ENCODE measurements around the gene NPEPL1.
"Not testable (repeated sequence)": the region's sequence is repeated elsewhere in the genome, so short reads cannot be mapped to it uniquely, and the experiment has no call there.

The NPEPL1 gene, protein sequence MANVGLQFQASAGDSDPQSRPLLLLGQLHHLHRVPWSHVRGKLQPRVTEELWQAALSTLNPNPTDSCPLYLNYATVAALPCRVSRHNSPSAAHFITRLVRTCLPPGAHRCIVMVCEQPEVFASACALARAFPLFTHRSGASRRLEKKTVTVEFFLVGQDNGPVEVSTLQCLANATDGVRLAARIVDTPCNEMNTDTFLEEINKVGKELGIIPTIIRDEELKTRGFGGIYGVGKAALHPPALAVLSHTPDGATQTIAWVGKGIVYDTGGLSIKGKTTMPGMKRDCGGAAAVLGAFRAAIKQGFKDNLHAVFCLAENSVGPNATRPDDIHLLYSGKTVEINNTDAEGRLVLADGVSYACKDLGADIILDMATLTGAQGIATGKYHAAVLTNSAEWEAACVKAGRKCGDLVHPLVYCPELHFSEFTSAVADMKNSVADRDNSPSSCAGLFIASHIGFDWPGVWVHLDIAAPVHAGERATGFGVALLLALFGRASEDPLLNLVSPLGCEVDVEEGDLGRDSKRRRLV

DNA sequence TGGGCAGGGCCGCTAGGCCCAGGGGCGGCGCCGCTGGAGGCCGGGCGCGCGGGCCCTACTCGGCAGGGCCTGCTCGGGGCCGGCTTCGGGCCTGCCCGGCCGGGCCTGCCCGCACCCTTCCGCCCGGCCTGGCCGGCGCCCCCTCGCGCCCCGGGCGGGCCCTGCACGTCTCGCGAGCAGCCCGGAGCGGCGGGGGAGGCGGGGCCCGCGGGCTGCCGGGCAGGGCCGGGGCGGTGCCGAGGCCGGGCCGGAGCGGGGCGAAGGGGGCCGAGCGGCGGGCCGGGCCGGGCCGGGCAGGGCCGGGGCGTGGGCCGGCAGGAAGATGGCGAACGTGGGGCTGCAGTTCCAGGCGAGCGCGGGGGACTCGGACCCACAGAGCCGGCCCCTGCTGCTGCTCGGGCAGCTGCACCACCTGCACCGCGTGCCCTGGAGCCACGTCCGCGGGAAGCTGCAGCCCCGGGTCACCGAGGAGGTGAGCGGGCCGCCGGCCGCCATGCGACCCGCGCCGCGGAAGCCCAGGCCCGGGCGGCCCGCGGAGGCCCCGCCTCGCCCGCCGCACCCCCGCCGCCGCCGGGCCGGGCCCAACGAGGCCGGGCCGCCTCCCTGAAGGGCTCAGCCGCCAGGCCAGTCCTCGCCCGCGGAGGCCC is at the start of gene NPEPL1:
Gene NPEPL1, plus strand, starts transcription at position 222 of the 647 bp plus-strand sequence. Its CDS starts 101 bp downstream, at position 323.
- DNase-seq: peak; percentile 59 to 74

DNA sequence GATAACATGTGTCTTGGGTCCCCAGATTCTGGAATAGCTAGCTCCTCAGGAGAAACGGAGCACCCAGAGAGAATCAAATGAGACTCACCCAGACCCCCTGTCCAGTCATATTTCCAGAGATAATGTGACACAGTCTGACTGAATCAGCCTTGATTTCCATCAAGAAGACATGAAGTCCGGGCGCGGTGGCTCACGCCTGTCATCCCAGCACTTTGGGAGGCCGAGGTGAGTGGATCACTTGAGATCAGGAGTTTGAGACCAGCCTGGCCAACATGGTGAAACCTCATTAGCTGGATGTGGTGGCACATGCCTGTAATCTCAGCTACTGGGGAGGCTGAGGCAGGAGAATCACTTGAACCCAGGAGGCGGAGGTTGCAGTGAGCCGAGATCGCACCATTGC is 49.7 kb upstream of the NPEPL1 start:
- not testable (repeated sequence) for DNase-seq

DNA sequence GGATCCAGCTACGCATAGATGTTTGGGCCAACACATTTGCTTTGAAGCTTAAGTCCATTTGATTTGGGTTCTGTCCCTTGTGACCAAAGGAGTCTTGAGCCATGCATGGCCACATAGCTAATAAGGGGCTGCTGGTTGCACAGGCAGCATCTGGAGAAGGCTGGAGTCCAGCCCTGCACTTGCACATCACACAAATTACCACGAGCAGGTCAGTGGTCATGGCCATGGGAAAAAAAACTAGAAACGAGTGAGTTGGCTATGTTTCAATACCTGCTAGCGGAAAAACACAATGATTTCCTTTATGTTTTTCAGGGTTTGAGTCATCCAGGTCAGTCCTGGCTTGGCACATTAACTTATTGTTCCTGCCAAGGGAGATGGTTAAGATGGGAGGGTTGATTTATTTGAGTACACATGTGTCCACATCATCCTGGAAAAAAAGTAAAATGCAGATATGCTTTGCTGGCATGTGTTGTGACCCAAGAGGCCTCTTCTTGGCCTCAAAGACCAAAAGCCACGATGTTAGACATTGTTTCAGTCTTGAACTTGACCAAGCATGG is 47.1 kb upstream of the NPEPL1 start:
- no peak for DNase-seq

DNA sequence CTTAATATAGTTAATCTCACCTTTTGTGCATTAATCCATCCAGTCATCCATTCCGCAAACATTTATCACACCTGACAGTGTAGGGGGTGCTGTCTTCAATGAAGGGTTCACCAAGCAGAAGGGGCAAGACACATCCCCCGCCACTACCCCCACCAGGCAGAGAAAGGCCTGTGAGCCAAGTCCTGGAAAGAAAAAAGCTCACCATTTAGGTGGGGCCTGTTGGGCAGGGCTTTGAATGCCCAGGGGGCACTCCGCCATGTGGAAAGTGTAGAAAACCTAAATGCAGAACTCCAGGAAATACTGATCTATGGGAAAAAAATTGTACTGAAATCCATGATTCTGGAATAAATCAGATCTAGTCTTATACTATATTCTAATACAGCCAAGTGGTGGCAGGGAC is 46.3 kb upstream of the NPEPL1 start:
- DNase-seq: no peak

DNA sequence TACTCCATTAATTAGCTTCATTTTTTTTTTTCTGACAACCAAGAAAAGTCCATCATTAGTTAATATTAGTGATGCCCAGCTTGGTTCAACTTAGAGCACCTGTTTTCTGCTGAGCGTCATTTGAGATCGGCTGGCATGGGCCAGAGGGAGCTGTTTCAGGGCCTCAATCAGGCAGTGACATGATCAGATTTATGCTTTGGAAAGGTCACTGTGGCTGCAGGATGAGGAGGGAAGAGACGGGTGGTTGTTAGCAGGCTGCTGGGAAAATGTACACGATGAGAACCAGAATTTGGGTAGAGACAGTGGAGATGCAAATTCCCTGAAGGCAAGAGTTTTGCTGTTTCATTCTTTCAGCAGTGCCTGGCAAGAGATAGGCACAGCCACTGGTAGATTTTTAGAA is 45.9 kb upstream of the NPEPL1 start:
- no peak for DNase-seq

DNA sequence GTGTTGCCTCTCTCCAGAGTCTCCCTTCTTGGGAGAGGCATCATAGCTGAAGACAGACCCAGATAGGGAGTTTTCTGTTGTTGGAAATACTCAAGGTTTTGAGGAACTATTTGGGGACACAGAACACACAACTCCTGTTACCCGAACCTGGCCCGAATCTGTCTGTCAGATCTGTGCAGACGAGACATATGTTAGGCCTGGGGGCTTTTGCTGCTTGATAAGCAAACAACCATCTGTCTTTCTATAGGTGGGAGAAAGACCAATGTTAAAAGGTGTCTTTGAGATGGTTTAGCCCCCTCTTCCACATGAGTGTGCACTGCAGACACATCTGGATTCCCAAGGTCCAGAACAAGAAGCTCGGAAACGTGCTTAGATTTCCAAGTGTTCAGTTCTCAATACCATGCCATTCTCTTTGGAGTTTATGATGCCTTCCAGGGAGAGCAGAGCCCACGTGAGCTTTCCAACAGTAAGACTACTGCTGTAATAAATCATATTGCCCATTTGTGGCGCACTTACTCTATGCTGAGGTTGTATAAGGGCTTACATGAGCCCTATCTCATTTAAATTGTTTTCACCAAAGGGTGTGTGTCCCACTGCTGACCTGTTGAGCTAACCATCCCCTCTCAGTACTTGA is 45.3 kb upstream of the NPEPL1 start:
- DNase-seq: peak in 1 of 2 donors; percentile 37

DNA sequence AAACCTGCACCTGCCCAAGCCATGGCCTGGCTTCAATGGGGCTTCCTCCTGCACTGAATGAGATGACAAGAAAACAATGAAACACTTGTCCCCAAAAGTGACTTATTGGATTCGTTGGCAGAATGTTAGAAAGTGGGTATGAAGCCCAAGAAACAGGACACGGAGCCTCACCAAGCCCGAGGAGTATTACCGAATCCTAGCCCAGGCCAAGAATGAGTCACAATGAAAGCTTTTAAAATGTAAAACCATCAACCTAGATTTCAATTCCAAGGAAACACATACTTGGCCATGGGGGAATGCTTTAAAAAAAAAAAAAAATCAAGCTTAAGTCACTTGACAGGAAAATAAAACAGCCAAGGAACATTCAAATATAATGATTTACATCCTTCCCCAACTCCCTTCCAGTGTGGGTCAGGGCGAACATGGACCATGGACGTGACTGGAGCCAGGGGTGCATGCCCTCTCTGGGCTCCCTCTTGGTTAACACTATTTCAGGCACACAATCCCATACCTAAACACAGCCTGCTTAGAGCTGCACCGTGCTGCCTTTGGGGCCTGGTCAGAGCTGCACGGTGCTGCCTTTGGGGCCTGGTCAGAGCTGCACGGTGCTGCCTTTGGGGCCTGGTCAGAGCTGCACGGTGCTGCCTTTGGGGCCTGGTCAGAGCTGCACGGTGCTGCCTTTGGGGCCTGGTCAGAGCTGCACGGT is 44.7 kb upstream of the NPEPL1 start:
- no peak for DNase-seq

DNA sequence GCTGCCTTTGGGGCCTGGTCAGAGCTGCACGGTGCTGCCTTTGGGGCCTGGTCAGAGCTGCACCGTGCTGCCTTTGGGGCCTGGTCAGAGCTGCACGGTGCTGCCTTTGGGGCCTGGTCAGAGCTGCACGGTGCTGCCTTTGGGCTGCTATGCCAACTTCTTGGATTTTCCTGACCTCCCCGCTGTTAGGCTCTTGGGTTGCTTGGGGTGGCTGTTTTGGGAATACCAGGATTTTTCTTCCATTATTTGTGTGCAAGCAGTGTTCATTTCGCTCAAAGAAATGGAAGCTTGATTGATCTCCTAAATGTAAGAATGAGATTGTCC is 44.1 kb upstream of the NPEPL1 start:
- not testable (repeated sequence) for DNase-seq

DNA sequence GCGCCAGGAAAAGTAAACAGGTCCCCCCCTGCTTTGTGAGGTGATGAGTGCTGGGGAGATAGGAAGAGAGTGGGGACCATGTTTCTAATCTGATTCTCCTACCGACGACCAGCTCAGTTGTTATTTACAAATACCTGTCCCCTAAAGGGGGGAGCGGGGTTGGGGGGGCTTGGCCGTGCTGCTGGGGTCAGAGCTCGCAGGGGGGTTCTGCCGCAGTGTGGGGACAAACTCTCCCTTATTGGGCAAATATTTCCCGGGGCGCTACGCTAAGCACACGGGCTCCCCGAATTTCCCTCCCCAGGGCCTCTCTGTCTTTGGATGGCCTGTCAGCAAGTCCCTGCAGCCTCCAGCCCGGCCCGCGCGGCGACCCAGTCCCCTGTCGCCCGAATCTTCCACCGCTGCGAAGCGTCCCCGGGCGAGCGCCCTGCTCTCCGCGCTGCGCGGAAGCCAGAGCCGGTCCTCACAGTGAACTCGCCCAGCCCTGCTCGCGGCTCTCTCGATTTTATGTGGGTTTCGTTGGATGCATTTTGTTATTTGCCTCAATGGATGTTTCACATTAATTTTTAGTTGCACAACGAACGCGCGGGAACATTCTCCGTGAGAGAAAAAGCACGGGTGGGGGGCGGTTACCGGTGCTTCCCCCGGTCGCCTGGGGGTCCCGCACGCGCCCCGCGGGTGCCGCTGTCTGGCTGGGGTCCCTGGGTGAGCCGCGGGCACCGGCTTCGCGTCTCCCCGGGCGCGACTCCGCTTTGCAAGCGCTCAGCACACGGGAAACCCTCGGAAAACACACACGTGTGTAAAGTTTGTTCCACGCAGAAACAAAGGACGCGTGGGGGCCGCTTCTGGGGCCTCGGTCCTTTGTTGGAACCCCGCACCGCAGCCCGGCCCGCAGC is 43.1 kb upstream of the NPEPL1 start:
- DNase-seq: peak in 1 of 2 donors; percentile 41

DNA sequence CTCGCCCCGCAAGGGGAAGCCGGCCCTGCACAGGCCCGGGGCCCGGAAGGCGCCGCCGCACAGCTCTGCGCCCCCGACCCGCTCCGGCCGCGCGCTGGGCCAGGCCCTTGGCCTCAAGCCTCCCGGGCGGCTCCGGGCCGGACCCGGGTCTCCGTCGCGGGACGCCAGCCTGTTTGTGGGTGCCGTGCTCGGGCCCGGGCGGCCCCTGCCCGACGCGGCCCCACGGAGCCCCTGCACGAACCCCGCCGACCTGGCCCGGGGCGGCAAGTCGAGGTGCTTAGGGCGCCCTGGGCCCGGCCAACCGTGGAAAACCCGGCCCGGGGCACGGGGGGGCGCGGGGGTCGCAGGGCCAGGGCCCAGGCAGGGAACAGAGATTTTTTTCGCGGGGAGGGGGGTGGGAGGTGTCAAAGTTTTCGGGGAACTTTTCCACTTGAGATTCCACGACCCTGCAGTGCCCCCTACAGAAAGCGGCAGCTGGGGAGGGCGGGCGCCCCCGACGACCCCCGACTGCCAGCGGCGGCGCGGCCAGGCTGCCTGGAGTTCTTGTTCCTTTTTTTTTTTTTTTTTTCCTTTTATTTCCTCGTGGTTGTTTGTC is 42.3 kb upstream of the NPEPL1 start:
- DNase-seq: peak in 1 of 2 donors; percentile 47

DNA sequence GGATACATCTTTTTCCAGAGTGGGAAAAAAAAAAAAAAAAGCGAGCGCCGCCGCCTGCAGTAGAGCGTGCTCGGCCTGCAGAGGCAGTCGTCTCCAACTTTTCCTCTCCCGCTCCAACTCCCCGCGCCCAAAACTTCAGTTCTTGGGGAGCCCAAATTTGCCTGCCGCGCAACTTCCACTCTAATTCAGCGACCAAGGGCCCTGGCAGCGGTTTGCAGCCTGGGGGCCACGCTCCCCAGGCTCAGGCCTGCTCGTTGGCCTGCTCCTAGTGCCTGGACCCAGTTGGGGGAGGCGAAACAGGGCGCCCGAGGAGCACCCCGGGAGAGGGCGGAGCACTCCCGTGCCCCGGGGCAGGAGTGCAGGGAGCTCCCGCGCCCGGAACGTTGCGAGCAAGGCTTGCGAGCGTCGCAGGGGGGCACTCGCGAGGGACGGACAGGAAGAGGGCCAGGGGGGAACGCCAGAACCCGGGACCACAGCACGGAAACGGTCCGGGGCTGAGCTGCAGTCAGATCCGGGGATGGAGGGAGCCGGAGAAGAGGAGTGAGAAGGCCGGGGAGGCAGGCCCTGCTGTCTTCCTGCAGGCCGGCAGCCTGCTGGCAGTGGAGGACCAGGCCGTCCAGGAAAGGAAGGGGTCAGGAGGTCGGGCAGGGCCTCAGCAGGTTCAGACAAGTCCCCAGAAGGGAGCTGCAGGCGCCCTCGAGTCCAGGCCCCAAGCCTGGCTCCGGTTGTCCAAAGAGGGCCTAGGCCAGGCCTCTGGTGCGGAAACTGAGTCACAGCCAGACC is 41.6 kb upstream of the NPEPL1 start, which contains the start of gene STX16:
Gene STX16, plus strand, starts transcription at position 508 of the 783 bp plus-strand sequence. CDS start 724 bp downstream, outside the sequence.
- DNase-seq: peak; percentile 84 to 91

DNA sequence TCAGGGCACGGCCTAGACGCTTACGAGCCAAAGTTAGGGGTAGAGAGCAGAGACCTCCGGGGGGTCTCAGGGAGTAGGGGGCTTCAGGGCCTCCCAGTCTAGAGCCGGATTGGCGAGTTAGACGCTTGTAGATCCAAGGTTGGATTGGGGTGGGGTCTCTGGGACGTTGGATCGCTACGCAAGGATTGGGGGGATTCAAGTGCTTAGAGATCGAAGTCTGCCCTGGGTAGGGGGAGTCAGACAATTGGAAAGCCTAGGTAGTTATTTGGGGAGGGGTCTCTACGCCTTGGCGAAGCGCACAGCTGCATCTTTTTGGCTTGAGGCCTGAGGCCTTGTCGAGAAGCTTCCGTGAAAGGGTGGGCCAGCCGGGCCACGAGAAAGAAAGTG is 41.0 kb upstream of the NPEPL1 start:
- DNase-seq: no peak

DNA sequence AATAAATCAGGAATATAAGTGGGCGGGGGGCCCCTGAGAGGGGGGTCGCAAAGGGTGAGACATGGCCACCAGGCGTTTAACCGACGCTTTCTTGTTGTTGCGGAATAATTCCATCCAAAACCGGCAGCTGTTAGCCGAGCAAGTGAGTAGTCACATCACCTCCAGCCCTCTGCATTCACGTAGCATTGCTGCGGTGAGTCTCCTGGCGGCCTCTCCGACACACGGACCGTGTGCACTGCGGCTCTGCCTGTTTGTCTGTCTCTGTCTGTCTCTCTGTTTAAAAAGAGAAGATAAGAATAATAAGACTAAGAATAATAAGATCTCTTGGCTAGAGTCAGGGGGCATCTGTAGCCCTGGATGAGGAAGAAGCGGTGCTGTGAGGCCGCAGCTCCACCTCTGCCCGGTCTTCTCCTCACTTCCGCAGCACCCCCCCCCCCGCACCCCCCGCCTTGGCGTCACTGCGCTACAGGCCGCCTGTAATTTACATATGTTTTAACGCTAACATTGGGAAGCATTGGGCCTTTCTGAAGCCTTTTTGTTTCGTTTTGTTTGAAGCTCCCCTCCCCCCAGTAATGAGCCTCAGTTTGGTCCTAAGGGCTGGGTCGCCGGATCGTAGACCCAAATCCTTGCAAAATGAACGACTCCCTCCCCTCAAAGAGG is 40.5 kb upstream of the NPEPL1 start:
- peak; percentile 84 to 90 for DNase-seq

DNA sequence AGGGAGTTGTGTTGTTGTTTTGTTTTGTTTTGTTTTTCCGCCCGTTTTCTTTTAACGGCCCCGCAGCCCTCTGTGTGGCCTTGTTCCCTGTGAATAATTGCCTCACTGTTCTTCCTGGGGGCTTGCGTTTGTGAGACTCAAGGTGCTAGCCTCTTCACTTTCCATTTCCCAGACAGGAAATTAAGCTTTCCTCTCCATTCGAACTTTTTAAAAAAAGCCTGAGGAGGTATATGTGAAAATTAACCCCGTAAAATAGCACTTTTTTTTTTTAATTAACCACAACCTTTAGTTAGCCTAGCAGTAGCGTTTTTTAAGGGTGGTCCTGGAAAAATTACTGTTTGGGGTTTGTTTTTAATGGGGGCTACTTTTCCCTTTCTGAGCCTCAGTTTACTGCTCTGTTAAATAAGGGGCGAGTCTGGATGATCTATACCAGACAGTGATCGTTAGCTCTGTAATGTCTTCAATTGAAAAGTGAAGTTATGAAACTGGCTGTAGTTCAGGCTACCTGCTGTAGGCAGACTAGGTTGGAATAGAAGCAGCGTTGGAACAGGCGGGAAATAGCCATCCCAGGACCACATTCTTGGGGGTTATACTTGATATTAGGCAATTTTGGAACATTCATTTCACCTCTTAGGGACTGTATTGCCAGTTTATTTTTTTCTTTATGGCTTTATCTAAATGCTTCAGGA is 39.9 kb upstream of the NPEPL1 start:
- DNase-seq: peak in 1 of 2 donors; percentile 82

DNA sequence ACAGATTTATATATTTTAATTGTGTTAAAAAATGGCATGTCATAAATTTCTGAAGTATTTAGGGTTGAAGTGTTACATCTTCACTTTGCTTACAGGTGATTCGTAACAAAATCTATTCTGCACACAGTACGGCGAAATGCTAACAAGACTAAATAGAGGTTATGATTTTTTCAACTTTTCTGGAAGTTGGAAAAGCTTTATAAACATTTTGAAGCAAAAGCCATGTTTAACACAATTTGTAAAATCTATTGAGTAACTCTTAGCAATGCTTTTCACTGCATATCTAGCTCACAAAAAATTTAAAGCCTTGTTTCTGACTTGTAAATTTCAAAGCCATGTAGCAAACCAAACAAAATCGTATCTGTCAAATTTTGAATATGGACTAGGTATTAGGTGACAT is 38.3 kb upstream of the NPEPL1 start:
- DNase-seq: no peak

DNA sequence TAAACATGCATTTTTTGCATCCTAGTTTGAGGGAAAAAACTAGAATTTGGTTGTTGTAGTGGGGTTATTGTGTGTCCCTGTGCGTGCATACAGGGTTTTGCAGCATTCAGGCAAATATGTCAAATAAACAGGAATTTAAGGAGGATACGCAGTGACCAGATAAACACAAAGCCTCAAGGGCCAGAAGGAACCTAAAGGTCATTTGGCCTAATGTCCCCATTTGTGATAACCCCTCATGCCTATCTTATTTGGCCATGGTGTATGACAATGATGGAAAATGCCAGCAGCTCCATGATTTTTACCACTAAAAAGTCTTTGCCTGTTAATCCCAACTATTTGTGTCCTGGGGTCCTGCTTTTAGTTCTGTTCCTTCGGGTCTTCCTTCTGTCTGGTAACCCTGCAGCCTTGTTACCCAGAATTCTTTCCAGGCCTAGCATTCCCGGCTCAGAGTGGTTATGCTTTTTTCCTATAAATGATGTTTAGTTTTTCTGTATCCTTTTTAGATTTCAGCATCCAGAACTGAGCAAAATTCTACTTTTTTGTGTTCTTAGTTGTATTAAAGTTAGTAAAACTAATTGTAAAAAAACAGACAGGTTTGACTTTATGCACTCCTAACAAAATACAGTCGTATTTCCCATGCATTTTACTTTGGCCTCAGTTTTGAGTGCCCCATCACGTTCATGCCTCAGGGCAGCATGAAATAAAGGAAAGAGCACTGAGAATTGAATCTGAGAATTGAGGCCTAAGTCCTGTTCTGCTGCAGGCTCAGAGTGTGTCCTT is 37.1 kb upstream of the NPEPL1 start:
- DNase-seq: no peak

DNA sequence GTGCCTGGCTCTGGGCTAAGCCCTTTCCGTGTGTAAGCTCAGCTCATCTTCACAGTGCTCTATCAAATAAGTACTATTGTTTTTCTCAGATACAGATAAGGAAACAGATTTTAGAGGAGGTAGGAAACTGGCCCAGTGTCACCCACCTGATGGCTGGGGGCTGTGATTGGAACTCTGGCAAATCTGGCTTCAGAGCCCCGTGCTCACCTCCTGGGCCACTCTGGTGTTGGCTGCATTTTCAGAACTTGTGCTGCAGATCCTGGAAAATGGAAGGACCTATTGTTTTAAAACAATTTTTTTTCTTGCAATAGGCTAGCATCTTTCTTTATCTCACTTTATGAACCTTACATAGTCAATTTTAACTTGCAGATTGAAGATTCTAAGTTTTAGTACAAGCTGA is 35.8 kb upstream of the NPEPL1 start:
- no peak for DNase-seq

DNA sequence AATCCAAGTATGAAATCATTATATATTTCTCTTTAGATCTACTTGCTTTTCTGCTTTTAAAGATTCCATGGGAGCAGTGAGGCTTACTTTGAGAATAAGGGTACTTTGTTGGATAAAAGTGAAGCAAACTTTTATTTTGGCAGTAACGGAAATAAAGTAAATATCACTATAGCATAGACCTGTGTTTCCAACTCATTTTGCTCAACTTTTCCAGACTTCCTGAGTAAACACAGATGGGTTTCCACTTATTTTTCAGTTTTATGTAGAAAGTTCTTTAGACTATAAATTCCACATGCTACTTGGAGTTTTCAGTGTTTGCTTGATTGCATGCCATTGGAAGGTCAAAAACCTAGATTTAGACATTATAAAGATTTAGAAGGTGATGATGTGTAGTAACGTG is 35.3 kb upstream of the NPEPL1 start:
- DNase-seq: no peak

Data from CD4-positive, alpha-beta T cell treated with Interferon alpha-2 for 1 hour (primary cell).